MM.1S (cell line): ENCODE results near the gene AP3B1.

Experiments
- DNase-seq: peaks from one replicate; pipeline ENCODE4 v3.0.0-alpha.2; 2015
- H2AFZ ChIP-seq: fragments of 300-600 bp; sonication (generic); 2 replicates; pipeline ENCODE4 v1.6.0; 2016; ENCODE audit warnings: antibody characterized with exemption, low read length
- H3F3A ChIP-seq: fragments of 300-600 bp; sonication (generic); 2 replicates; pipeline ENCODE4 v1.6.1; 2016; ENCODE audit warnings: mild to moderate bottlenecking, antibody characterized with exemption, low read length, moderate library complexity, mixed read lengths; ENCODE audit not compliant: insufficient read depth
- H3K27ac ChIP-seq: fragments of 300-600 bp; sonication (generic); 2 replicates; pipeline ENCODE4 v1.5.1; 2016; ENCODE audit warnings: mild to moderate bottlenecking, low read length
- H3K27me3 ChIP-seq: fragments of 300-600 bp; sonication (generic); replicated peaks from 2 replicates; pipeline ENCODE4 v1.6.0; 2016; ENCODE audit warnings: low read length; ENCODE audit not compliant: insufficient read depth
- H3K36me3 ChIP-seq: fragments of 300-600 bp; sonication (generic); replicated peaks from 2 replicates; pipeline ENCODE4 v1.6.1; 2016; ENCODE audit warnings: mild to moderate bottlenecking, low read length, mixed read lengths; ENCODE audit not compliant: insufficient read depth
- H3K4me1 ChIP-seq: fragments of 300-600 bp; sonication (generic); 2 replicates; pipeline ENCODE4 v1.6.1; 2016; ENCODE audit warnings: low read length, mixed read lengths
- H3K4me2 ChIP-seq: fragments of 300-600 bp; sonication (generic); 2 replicates; pipeline ENCODE4 v1.6.0; 2016; ENCODE audit warnings: low read depth, low read length
- H3K4me3 ChIP-seq: fragments of 300-600 bp; sonication (generic); 2 replicates; pipeline ENCODE4 v1.5.1; 2016; ENCODE audit warnings: low read length, mixed read lengths
- H3K79me2 ChIP-seq: fragments of 300-600 bp; sonication (generic); 2 replicates; pipeline ENCODE4 v1.6.1; 2016; ENCODE audit warnings: mixed run types, low read length, mixed read lengths
- H3K9ac ChIP-seq: fragments of 300-600 bp; sonication (generic); 2 replicates; pipeline ENCODE4 v1.6.1; 2016; ENCODE audit warnings: low read length, mixed read lengths
- H3K9me2 ChIP-seq: fragments of 300-600 bp; sonication (generic); replicated peaks from 2 replicates; pipeline ENCODE4 v1.6.1; 2016; ENCODE audit warnings: mild to moderate bottlenecking, low read length, mixed read lengths; ENCODE audit not compliant: insufficient read depth
- H3K9me3 ChIP-seq: fragments of 300-600 bp; sonication (generic); replicated peaks from 2 replicates; pipeline ENCODE4 v1.6.1; 2016; ENCODE audit warnings: mild to moderate bottlenecking, low read length, mixed read lengths; ENCODE audit not compliant: insufficient read depth
- H4K20me1 ChIP-seq: fragments of 300-600 bp; sonication (generic); 2 replicates; pipeline ENCODE4 v1.6.1; 2016; ENCODE audit warnings: mild to moderate bottlenecking, low read length, moderate library complexity, mixed read lengths; ENCODE audit not compliant: insufficient read depth
- EZH2 ChIP-seq: fragments of 300-600 bp; sonication (generic); optimal IDR thresholded peaks from 2 replicates; pipeline ENCODE3; 2017; ENCODE audit warnings: low read depth, mild to moderate bottlenecking, antibody characterized with exemption, low read length, mixed read lengths
- EZH2phosphoT487 ChIP-seq: fragments of 300-600 bp; sonication (generic); IDR thresholded peaks from 2 replicates; pipeline ENCODE4 v1.6.1; 2018; ENCODE audit warnings: antibody characterized with exemption, low read length
- TF ChIP-seq, protein P1 (sequence below): fragments of 300-600 bp; sonication (generic); IDR thresholded peaks from 2 replicates; pipeline ENCODE4 v1.5.1; 2016; ENCODE audit warnings: antibody characterized with exemption, low read length, mixed read lengths

Gene AP3B1

DNA sequence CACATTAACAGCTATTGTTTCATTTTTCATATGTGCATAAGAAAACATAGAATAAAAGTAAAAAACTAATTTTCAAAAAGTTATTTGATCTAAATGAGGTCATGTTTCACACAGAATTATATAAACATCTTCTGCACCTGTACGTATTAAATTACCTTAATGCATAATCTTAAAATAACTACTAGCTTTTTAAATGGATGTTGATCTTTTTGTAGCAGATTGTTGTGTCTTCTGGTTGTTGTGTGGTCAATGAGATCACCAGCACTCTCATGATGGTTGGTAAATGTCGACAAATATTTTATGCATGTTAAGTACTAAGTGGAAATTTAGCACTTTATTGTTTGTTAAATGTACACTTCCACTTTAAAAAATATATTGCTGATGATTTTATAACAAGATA, 162.0 kb downstream of the AP3B1 start:
- no peaks in the 10 kb centered on the region for H3K9me3 ChIP-seq
- H3K9ac ChIP-seq: no peak overlapping the region

GRCh38 chr5:78129597-78129996, 164.9 kb downstream of the AP3B1 start:
- Histone ChIP-seq H3K27ac (no peak overlapping the region), H4K20me1 (no peaks in the 10 kb centered on the region), H3K4me2 (no peak overlapping the region), H3K9me3 (no peaks in the 10 kb centered on the region), H3K9me2 (no peaks in the 10 kb centered on the region), H3K9ac (no peak overlapping the region), H3K4me3 (no peak overlapping the region), H2AFZ (no peak overlapping the region), H3K36me3 (no peaks in the 10 kb centered on the region), H3F3A (no peaks in the 10 kb centered on the region), H3K79me2 (no peaks in the 10 kb centered on the region), H3K4me1 (no peaks in the 10 kb centered on the region), H3K27me3 (no peaks in the 10 kb centered on the region)
- TF ChIP-seq, protein P1, sequence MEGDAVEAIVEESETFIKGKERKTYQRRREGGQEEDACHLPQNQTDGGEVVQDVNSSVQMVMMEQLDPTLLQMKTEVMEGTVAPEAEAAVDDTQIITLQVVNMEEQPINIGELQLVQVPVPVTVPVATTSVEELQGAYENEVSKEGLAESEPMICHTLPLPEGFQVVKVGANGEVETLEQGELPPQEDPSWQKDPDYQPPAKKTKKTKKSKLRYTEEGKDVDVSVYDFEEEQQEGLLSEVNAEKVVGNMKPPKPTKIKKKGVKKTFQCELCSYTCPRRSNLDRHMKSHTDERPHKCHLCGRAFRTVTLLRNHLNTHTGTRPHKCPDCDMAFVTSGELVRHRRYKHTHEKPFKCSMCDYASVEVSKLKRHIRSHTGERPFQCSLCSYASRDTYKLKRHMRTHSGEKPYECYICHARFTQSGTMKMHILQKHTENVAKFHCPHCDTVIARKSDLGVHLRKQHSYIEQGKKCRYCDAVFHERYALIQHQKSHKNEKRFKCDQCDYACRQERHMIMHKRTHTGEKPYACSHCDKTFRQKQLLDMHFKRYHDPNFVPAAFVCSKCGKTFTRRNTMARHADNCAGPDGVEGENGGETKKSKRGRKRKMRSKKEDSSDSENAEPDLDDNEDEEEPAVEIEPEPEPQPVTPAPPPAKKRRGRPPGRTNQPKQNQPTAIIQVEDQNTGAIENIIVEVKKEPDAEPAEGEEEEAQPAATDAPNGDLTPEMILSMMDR: no peak
- no peak for TF ChIP-seq EZH2phosphoT487
- DNase-seq: no peak

More for the DNA sequence above, 162.0 kb downstream of the AP3B1 start:
- Histone ChIP-seq H3K4me1 (no peaks in the 10 kb centered on the region), H4K20me1 (no peaks in the 10 kb centered on the region), H3K27ac (no peak overlapping the region), H3K36me3 (no peaks in the 10 kb centered on the region), H3K4me3 (no peak overlapping the region), H2AFZ (no peak overlapping the region), H3F3A (no peaks in the 10 kb centered on the region), H3K9me2 (no peaks in the 10 kb centered on the region), H3K79me2 (no peaks in the 10 kb centered on the region), H3K27me3 (no peaks in the 10 kb centered on the region), H3K4me2 (no peak overlapping the region)
- no peak for DNase-seq
- TF ChIP-seq, protein P1: no peak
- no peak for TF ChIP-seq EZH2

DNA sequence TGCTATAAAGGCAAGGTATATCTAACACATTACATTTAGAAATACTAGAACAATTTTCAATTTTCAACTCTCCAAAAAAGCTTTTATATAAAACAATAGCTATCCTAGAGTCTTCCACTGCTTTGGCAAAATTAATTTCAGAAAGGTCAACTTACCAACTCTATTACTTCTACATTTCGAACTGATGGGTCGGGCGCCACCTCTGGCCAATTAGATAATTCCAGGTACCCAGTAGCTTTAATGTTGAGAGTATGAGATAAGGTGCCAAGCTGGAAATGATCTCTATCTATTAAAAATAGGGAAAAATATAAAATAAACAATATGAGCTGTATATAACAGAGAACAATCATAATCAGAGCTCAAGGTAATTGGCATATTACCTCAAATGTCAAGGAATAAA, 166.6 kb downstream of the AP3B1 start:
- TF ChIP-seq EZH2phosphoT487: no peak
- TF ChIP-seq EZH2: no peak
- TF ChIP-seq, protein P1: no peak; the same call in 1 of the 2 replicates
- Histone ChIP-seq H3K36me3 (no peaks in the 10 kb centered on the region), H3K27ac (no peak overlapping the region), H3K9ac (no peak overlapping the region), H3K9me2 (no peaks in the 10 kb centered on the region), H3K4me2 (no peak overlapping the region), H3K9me3 (no peaks in the 10 kb centered on the region), H3K4me3 (no peak overlapping the region), H3K4me1 (no peaks in the 10 kb centered on the region), H3K79me2 (no peaks in the 10 kb centered on the region), H3F3A (no peaks in the 10 kb centered on the region), H4K20me1 (no peaks in the 10 kb centered on the region), H2AFZ (no peak overlapping the region), H3K27me3 (no peaks in the 10 kb centered on the region)
- DNase-seq: no peak

DNA sequence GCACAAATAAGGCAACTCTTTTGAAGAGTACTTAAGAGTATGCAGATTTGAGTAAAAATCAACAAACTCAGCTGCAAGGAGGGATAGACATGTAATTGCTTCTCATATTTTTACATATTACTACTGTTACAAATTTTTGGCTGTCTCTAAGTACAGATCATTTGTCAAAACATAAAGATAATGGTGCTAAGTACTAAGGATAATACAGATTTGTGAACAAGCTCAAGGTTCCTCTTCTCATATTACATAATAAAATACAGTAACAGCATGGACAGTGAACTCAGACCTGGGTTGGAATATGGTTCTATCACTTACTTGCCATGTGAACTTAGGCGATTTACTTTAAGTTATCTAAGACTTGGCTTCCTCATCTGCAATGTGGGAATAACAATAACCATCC, 168.0 kb downstream of the AP3B1 start:
- Histone ChIP-seq H3K9me3 (no peaks in the 10 kb centered on the region), H2AFZ (no peak overlapping the region), H3K4me1 (no peaks in the 10 kb centered on the region), H3K79me2 (no peaks in the 10 kb centered on the region), H3K9ac (no peak overlapping the region), H3K4me3 (no peak overlapping the region), H3K4me2 (no peak overlapping the region), H3F3A (no peaks in the 10 kb centered on the region), H3K27me3 (no peaks in the 10 kb centered on the region), H3K36me3 (no peaks in the 10 kb centered on the region), H4K20me1 (no peaks in the 10 kb centered on the region), H3K9me2 (no peaks in the 10 kb centered on the region), H3K27ac (no peak overlapping the region)
- TF ChIP-seq EZH2 (no peak), EZH2phosphoT487 (no peak)
- TF ChIP-seq, protein P1: no peak
- no peak for DNase-seq
